ENCODE measurements around the gene ZNF618. TPM values are rescaled to one million over a fixed set of nuclear protein-coding genes. Genes with fewer than 3 reads are reported as not detected.

The ZNF618 gene
- total RNA-seq, 4 donors from 2014 or later, result 2.9 to 5.8 (median 4.2) TPM

DNA sequence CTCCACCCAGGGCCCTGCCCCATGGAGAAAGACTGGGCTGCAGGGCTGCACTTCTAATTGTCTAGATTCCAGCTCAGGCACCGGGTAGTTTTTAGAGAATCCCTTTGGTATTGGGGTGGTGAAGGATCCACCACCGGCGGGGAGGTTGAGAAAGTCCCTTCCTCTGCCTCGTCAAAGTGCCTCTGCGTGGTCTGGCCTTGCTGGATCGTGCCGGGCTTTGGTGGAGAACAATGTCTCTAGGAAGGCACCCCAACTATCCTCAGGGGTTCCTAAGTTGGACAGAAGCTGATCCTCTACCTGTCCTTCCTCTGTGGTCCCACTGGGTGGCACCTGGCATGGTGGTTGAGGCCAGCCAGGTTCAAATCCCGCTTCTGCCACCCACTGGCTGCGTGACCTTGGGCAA, 209.3 kb downstream of the ZNF618 start:
- TF ChIP-seq POLR2A (IDR thresholded peaks at IDR 0.05), result no peak
- TF ChIP-seq, protein P1, sequence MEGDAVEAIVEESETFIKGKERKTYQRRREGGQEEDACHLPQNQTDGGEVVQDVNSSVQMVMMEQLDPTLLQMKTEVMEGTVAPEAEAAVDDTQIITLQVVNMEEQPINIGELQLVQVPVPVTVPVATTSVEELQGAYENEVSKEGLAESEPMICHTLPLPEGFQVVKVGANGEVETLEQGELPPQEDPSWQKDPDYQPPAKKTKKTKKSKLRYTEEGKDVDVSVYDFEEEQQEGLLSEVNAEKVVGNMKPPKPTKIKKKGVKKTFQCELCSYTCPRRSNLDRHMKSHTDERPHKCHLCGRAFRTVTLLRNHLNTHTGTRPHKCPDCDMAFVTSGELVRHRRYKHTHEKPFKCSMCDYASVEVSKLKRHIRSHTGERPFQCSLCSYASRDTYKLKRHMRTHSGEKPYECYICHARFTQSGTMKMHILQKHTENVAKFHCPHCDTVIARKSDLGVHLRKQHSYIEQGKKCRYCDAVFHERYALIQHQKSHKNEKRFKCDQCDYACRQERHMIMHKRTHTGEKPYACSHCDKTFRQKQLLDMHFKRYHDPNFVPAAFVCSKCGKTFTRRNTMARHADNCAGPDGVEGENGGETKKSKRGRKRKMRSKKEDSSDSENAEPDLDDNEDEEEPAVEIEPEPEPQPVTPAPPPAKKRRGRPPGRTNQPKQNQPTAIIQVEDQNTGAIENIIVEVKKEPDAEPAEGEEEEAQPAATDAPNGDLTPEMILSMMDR (IDR thresholded peaks at IDR 0.05), result no peak
- TF ChIP-seq POLR2AphosphoS5 (IDR thresholded peaks at IDR 0.05), result no peak
- TF ChIP-seq EP300 (IDR thresholded peaks at IDR 0.05), result no peak

DNA sequence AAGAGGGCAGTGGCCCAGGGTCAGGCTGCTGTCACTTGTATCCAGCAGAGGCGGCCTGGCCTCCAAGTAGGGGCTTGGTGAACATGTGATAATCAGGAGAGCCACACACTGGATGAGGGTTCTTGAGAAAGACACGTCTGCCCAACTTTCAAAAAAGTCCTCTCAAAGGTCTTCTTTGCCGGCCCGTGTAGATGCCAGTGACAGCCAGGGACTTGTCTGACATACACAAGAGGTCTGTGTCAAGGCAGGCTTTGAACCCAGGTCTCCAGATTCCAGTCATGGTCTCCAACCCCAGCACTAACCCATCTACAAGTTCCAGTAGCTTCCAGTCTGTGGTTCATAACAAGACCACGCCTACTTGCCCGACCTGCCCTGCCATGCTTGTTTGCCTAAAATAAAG, 209.9 kb downstream of the ZNF618 start:
- no peak for DNase-seq (ENCODE audit: low spot score in 2 of 2)

More for the DNA sequence above, 209.3 kb downstream of the ZNF618 start:
- no peak overlapping the region for H3K4me3 ChIP-seq
- no peak overlapping the region for H3K27ac ChIP-seq
- no peaks in the 10 kb centered on the region for H3K36me3 ChIP-seq
- H3K4me1 ChIP-seq, result peaks cover 9% of the 10 kb centered on the region
- H3K9me3 ChIP-seq, result no peaks in the 10 kb centered on the region
- H3K27me3 ChIP-seq, result no peaks in the 10 kb centered on the region
- 97% methylated on average over 3 of the region's 9 CpGs for WGBS
- DNase-seq (ENCODE audit: low spot score in 2 of 2), result no peak

DNA sequence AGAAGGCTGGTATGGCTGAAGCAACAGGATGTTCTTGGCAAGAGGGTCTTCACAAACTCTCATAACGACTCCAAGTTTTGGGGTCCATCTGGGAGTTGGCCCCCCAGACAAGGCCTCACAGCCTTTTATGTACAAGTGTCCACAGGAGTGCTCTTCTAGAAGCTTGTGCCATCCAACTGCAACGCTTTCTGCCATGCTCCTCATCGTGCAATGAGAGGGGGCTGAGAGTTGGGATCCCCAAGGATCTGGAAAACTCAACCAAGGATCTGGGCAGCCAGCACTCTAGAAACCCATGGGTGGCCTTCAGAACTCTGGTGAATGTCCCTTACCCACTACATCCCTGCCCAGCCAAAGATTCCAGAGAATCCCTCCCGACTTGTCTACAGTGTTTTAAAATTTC, 210.5 kb downstream of the ZNF618 start:
- peaks cover 9% of the 10 kb centered on the region for H3K4me1 ChIP-seq
- H3K9me3 ChIP-seq, result no peaks in the 10 kb centered on the region
- no peak overlapping the region for H3K4me3 ChIP-seq
- DNase-seq (ENCODE audit: low spot score in 2 of 2), result no peak
- TF ChIP-seq POLR2AphosphoS5 (IDR thresholded peaks at IDR 0.05), result no peak
- TF ChIP-seq, protein P1 (IDR thresholded peaks at IDR 0.05), result no peak
- TF ChIP-seq POLR2A (IDR thresholded peaks at IDR 0.05), result no peak
- TF ChIP-seq EP300 (IDR thresholded peaks at IDR 0.05), result no peak
- H3K27ac ChIP-seq, result no peak overlapping the region
- H3K36me3 ChIP-seq, result no peaks in the 10 kb centered on the region
- 87% methylated on average over 3 of the region's 4 CpGs for WGBS
- no peaks in the 10 kb centered on the region for H3K27me3 ChIP-seq

More for the DNA sequence above, 209.9 kb downstream of the ZNF618 start:
- H3K4me1 ChIP-seq, result peaks cover 9% of the 10 kb centered on the region
- no peaks in the 10 kb centered on the region for H3K36me3 ChIP-seq
- 92% methylated on average over 6 of the region's 6 CpGs for WGBS
- H3K9me3 ChIP-seq, result no peaks in the 10 kb centered on the region
- no peaks in the 10 kb centered on the region for H3K27me3 ChIP-seq
- no peak overlapping the region for H3K4me3 ChIP-seq
- no peak overlapping the region for H3K27ac ChIP-seq
- TF ChIP-seq EP300 (IDR thresholded peaks at IDR 0.05), result no peak
- no peak for TF ChIP-seq POLR2A (IDR thresholded peaks at IDR 0.05)
- TF ChIP-seq POLR2AphosphoS5 (IDR thresholded peaks at IDR 0.05), result no peak

GRCh38 chr9:114087721-114088120, 211.6 kb downstream of the ZNF618 start:
- WGBS, result 76% methylated on average over 7 of the region's 7 CpGs
- DNase-seq (ENCODE audit: low spot score in 2 of 2), result no peak

GRCh38 chr9:114088571-114089170, 212.6 kb downstream of the ZNF618 start:
- no peak overlapping the region for H3K27ac ChIP-seq
- H3K4me3 ChIP-seq, result no peak overlapping the region
- no peak for DNase-seq (ENCODE audit: low spot score in 2 of 2)
- no peaks in the 10 kb centered on the region for H3K4me1 ChIP-seq
- 93% methylated on average over 5 of the region's 7 CpGs for WGBS
- TF ChIP-seq POLR2A (IDR thresholded peaks at IDR 0.05), result no peak
- TF ChIP-seq, protein P1 (IDR thresholded peaks at IDR 0.05), result no peak
- TF ChIP-seq POLR2AphosphoS5 (IDR thresholded peaks at IDR 0.05), result no peak
- TF ChIP-seq EP300 (IDR thresholded peaks at IDR 0.05), result no peak
- H3K36me3 ChIP-seq, result no peaks in the 10 kb centered on the region
- H3K9me3 ChIP-seq, result no peaks in the 10 kb centered on the region
- H3K27me3 ChIP-seq, result no peaks in the 10 kb centered on the region

More at GRCh38 chr9:114087721-114088120, 211.6 kb downstream of the ZNF618 start:
- TF ChIP-seq EP300 (IDR thresholded peaks at IDR 0.05) (no peak), POLR2AphosphoS5 (IDR thresholded peaks at IDR 0.05) (no peak), POLR2A (IDR thresholded peaks at IDR 0.05) (no peak)
- TF ChIP-seq, protein P1 (IDR thresholded peaks at IDR 0.05), result no peak
- no peaks in the 10 kb centered on the region for H3K36me3 ChIP-seq
- H3K27ac ChIP-seq, result no peak overlapping the region
- no peaks in the 10 kb centered on the region for H3K27me3 ChIP-seq
- no peaks in the 10 kb centered on the region for H3K9me3 ChIP-seq
- peaks cover 6% of the 10 kb centered on the region for H3K4me1 ChIP-seq
- no peak overlapping the region for H3K4me3 ChIP-seq
